Stimulated activated CD4-positive, alpha-beta T cell treated with anti-CD3 and anti-CD28 coated beads, Interleukin-1b, Interleukin-23, amount 100 ng/mL, for 4 hours (primary cell): Measurements from ENCODE around the gene CACNG1.

Experiments used
- DNase-seq, 2 donors: peaks; one replicate each; pipeline ENCODE4 v3.0.0-alpha.2; 2020; ENCODE audit warnings: low read depth in 2 of 2

CACNG1 gene

GRCh38 chr17:67051155-67051538 is 6.8 kb downstream of the CACNG1 start:
- no peak for DNase-seq

GRCh38 chr17:67051837-67052236 is 7.5 kb downstream of the CACNG1 start:
- DNase-seq: no peak

- no peak for DNase-seq
These were observed 8.5 kb downstream of the CACNG1 start for GRCh38 chr17:67052720-67053437.

GRCh38 chr17:67053438-67054000 is 9.2 kb downstream of the CACNG1 start:
- DNase-seq: no peak

- DNase-seq: no peak
These were observed 9.7 kb downstream of the CACNG1 start for GRCh38 chr17:67054011-67054591.

- no peak for DNase-seq
These were observed 10.3 kb downstream of the CACNG1 start for GRCh38 chr17:67054608-67055007.

- DNase-seq: no peak
These were observed 10.7 kb downstream of the CACNG1 start for GRCh38 chr17:67055041-67055443.

- DNase-seq: no peak
These were observed 11.7 kb downstream of the CACNG1 start for GRCh38 chr17:67055811-67056745.

- DNase-seq: no peak
These were observed 12.6 kb downstream of the CACNG1 start for GRCh38 chr17:67056746-67057490.

- DNase-seq: no peak
These were observed 13.7 kb downstream of the CACNG1 start for GRCh38 chr17:67058036-67058435.

GRCh38 chr17:67059372-67059771 is 15.0 kb downstream of the CACNG1 start:
- DNase-seq: no peak

- no peak for DNase-seq
These were observed 18.8 kb downstream of the CACNG1 start for GRCh38 chr17:67063141-67063540.

- no peak for DNase-seq
These were observed 22.4 kb downstream of the CACNG1 start for GRCh38 chr17:67066717-67067116.

- DNase-seq: no peak
These were observed 23.5 kb downstream of the CACNG1 start for GRCh38 chr17:67067571-67068482.

GRCh38 chr17:67068999-67069398 is 24.6 kb downstream of the CACNG1 start:
- DNase-seq: no peak

- DNase-seq: no peak
These were observed 25.3 kb downstream of the CACNG1 start for GRCh38 chr17:67069603-67070136.

GRCh38 chr17:67071595-67071994 is 27.2 kb downstream of the CACNG1 start:
- no peak for DNase-seq

- DNase-seq: no peak
These were observed 28.5 kb downstream of the CACNG1 start for GRCh38 chr17:67072885-67073284.

GRCh38 chr17:67074781-67075180 is 30.4 kb downstream of the CACNG1 start:
- DNase-seq: no peak

GRCh38 chr17:67076290-67076689 is 31.9 kb downstream of the CACNG1 start:
- DNase-seq: no peak
